Measurements from ENCODE around the gene CNNM3. TPM values are rescaled to one million over a fixed set of nuclear protein-coding genes. Genes with fewer than 3 reads are reported as not detected.
A peak's percentile ranks its signal among the peaks of the same experiment; 100 is the strongest.

The CNNM3 gene
- total RNA-seq, 6 experiments from 2014 or later = 11.5 to 37.6 (median 21.6) TPM

DNA sequence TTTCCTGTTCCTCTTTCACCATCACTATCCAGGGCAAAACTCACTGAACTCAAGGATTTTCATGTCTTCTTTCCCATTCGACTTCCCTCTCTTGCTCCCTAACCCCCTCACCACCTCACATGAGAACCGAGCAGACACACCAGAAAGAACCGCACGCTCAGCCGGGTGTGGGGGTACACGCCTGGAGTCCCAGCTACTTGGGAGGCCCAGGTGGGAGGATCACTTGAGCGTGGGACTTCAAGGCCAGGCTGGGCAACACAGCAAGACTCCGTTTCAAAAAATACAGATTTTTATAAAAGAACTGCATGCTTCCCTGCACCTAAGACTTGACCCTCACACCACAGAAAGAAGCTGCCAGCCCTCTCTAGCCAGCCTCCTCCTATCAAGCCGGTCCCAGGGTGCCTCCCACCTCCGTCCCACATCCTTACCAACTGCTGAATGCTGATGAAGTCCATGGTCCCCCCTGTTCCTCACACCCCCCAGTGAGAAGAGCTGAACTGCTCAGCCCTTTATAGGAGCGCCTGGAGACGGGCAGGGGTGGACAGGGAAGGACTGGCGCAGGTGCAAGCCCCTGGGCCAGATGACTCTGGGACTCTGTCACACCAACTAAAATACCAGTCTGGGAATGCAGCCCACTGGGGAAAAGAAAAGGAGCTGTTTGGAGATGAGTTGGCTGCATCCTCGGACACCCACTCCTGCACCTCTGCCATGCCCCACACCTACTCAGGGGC is 27.6 kb downstream of the CNNM3 start, which contains the start of gene ANKRD23:
TSS of gene ANKRD23 (minus strand) at position 484 of the 731 bp plus-strand sequence. CDS start at position 455, 29 bp downstream.
- H3K4me1 ChIP-seq = peaks cover 0 to 11% (median 5%) of the 10 kb centered on the region in 4 donors
- H3K9me3 ChIP-seq = no peaks in the 10 kb centered on the region
- WGBS (ENCODE audit: insufficient coverage, low coverage, low lambda C conversion rate, missing lambda C conversion rate) = 87% methylated on average over 10 of the region's 14 CpGs
- no peak for TF ChIP-seq POLR2A (IDR thresholded peaks at IDR 0.05)
- TF ChIP-seq, protein P1, sequence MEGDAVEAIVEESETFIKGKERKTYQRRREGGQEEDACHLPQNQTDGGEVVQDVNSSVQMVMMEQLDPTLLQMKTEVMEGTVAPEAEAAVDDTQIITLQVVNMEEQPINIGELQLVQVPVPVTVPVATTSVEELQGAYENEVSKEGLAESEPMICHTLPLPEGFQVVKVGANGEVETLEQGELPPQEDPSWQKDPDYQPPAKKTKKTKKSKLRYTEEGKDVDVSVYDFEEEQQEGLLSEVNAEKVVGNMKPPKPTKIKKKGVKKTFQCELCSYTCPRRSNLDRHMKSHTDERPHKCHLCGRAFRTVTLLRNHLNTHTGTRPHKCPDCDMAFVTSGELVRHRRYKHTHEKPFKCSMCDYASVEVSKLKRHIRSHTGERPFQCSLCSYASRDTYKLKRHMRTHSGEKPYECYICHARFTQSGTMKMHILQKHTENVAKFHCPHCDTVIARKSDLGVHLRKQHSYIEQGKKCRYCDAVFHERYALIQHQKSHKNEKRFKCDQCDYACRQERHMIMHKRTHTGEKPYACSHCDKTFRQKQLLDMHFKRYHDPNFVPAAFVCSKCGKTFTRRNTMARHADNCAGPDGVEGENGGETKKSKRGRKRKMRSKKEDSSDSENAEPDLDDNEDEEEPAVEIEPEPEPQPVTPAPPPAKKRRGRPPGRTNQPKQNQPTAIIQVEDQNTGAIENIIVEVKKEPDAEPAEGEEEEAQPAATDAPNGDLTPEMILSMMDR (IDR thresholded peaks at IDR 0.05) = no peak
- H3K27me3 ChIP-seq = no peaks in the 10 kb centered on the region
- no peak within 1 kb of the TSS for H3K27ac ChIP-seq
- H3K36me3 ChIP-seq = peaks cover 0 to 11% (median 3%) of the 10 kb centered on the region in 4 donors
- ATAC-seq = no peak
- H3K4me3 ChIP-seq = no peak within 1 kb of the TSS
- intact Hi-C loops (cut with DNase I) = no loop called here
- no peak for DNase-seq

DNA sequence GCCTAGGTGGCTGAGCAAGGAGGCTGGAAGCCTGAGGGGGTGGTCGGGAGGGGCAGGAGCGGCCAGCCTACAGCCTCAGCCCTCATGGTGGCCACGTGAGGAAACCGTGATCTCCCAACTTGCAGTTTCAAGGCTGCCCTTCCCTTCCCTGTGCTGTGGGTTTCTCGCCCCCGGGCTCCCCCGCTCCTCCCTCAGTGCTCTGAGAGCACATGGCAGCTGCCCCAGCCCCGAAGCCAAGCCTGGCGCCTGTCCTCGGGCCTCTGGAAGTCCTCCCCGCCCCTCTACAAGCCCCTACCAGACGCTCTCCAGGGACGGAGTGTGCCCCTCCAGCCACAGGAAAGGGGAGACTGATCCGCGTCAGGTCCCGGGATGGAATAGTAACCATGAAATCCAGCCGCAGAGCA is 28.3 kb downstream of the CNNM3 start:
- no peak for ATAC-seq
- Histone ChIP-seq H3K27me3 (no peaks in the 10 kb centered on the region), H3K9me3 (no peaks in the 10 kb centered on the region), H3K4me3 (no peak overlapping the region), H3K36me3 (peaks cover 0 to 13% (median 3%) of the 10 kb centered on the region in 4 donors), H3K27ac (no peak overlapping the region), H3K4me1 (peaks cover 0 to 14% (median 6%) of the 10 kb centered on the region in 4 donors)
- no peak for TF ChIP-seq POLR2A (IDR thresholded peaks at IDR 0.05)
- TF ChIP-seq, protein P1 (IDR thresholded peaks at IDR 0.05) = no peak
- intact Hi-C loops (cut with DNase I) = no loop called here
- DNase-seq = no peak
- WGBS (ENCODE audit: insufficient coverage, low coverage, low lambda C conversion rate, missing lambda C conversion rate) = 98% methylated on average over 4 of the region's 17 CpGs

DNA sequence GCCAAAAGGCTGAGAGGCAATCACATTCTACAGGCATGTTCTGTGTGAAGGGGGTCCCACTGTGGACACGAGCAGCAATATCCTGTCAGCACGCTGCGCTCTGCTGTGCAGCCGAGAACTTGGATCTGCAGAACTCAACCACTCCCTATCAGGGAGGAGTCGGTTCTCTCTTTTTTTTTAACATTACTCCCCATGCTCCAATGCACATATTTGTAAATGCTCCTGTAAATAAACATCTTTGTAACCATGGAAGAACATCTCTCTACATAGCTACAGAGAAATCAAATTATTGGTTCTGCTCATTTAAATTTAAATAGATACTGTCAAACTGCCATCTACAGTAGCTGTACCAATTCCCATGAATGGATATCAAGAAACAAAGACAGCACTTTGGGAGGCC is 30.8 kb downstream of the CNNM3 start:
- H3K27me3 ChIP-seq = no peaks in the 10 kb centered on the region
- intact Hi-C loops (cut with DNase I) = no loop called here
- H3K4me3 ChIP-seq = no peak overlapping the region
- 98% methylated on average over 5 of the region's 5 CpGs for WGBS (ENCODE audit: insufficient coverage, low coverage, low lambda C conversion rate, missing lambda C conversion rate)
- no peak overlapping the region for H3K27ac ChIP-seq
- DNase-seq = no peak
- no peak for ATAC-seq
- H3K36me3 ChIP-seq = peaks cover 0 to 37% (median 3%) of the 10 kb centered on the region in 4 donors
- peaks cover 0 to 14% (median 6%) of the 10 kb centered on the region in 4 donors for H3K4me1 ChIP-seq
- TF ChIP-seq POLR2A (IDR thresholded peaks at IDR 0.05) = no peak
- TF ChIP-seq, protein P1 (IDR thresholded peaks at IDR 0.05) = no peak
- no peaks in the 10 kb centered on the region for H3K9me3 ChIP-seq

DNA sequence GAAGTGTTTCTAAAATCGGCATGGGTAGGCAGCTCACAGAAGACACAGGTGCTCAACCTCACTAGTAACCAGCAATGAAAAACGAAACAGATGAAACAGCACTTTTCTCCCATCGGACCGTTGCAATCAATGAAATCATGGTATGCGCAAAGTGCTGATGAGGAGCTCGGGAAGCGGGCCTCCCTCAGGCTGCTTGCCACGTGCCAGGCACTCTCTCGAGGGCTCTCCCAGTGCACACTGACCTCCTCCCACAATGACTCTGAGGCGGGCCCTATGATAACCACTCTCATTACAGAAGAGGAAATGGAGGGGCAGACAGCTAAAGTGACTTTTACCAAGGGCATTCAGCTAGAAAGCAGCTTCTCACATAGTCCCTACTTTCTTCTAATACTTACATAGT is 31.5 kb downstream of the CNNM3 start:
- H3K4me1 ChIP-seq = peaks cover 0 to 14% (median 6%) of the 10 kb centered on the region in 4 donors

More for the DNA sequence above, 31.5 kb downstream of the CNNM3 start:
- ATAC-seq (peak in 3 of 4 donors; percentile 7 to 19 (median 10)), DNase-seq (no peak)
- Histone ChIP-seq H3K27ac (peak overlapping the region in 2 of 3 donors; percentile 6 to 25), H3K36me3 (peaks cover 0 to 42% (median 5%) of the 10 kb centered on the region in 4 donors), H3K27me3 (no peaks in the 10 kb centered on the region), H3K9me3 (no peaks in the 10 kb centered on the region), H3K4me3 (no peak overlapping the region)
- WGBS (ENCODE audit: insufficient coverage, low coverage, low lambda C conversion rate, missing lambda C conversion rate) = 32% methylated on average over 3 of the region's 10 CpGs
- intact Hi-C loops (cut with DNase I) = no loop called here
- TF ChIP-seq, protein P1 (IDR thresholded peaks at IDR 0.05) = no peak
- no peak for TF ChIP-seq POLR2A (IDR thresholded peaks at IDR 0.05)
